NCI-H446 treated with DMSO at 0.1 percent for 48 hours (cell line): ENCODE results near the gene ZNF506.
A peak's percentile ranks its signal among the peaks of the same experiment; 100 is the strongest.
"Not testable (repeated sequence)": the region's sequence is repeated elsewhere in the genome, so short reads cannot be mapped to it uniquely, and the experiment has no call there.

Experiments used
- DNase-seq: peaks from one replicate; lab custom pipeline; 2025; lab: John Stamatoyannopoulos, UW

Gene ZNF506

GRCh38 chr19:19821366-19821951 is at the start of gene ZNF506:
TSS of gene ZNF506 (minus strand) at chr19:19821750. CDS start at chr19:19821603, 147 bp downstream.
- peak; percentile 75 for DNase-seq

DNA sequence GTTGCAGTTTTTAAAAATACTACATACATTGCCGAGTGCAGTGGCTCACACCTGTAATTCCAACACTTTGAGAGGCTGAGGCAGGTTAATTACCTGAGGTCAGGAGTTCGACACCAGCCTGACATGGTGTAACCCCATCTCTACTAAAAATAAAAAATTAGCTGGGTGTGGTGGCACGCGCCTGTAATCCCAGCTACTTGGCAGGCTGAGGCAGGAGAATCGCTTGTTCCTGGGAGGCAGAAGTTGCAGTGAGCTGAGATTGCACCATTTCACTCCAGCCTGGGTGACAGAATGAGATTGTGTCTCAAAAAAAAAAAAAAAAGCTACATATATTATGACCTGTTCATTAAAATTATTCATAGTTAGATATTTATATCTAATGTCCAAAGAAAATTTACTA is 48.5 kb upstream of the ZNF506 start:
- DNase-seq = not testable (repeated sequence)

- DNase-seq = no peak
These were observed 45.2 kb upstream of the ZNF506 start for GRCh38 chr19:19866611-19867248.

GRCh38 chr19:19865750-19866610 is 44.4 kb upstream of the ZNF506 start, which contains the start of gene ZNF253:
TSS of gene ZNF253 (plus strand) at chr19:19865882. CDS start at chr19:19865997, 115 bp downstream.
- peak; percentile 80 for DNase-seq

GRCh38 chr19:19860756-19861390 is 39.3 kb upstream of the ZNF506 start:
- DNase-seq = no peak

DNA sequence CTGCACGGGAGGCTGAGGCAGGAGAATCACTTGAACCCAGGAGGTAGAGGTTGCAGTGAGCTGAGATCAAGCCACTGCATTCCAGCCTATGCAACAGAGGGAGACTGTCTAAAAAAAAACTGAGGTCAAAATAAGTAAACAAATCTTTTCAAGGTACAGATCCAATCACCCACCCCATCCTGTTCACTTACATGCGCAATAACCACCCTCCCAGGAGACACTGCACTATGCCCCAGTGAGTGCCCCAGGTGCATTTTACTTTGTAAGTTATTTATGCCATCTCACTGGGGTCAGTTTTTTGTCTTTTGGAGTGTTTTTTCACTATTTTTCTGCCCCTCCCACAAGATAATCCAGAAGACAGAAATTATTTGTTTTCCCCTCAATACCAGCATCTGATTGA is 37.2 kb upstream of the ZNF506 start:
- DNase-seq = no peak

GRCh38 chr19:19851740-19852139 is 30.2 kb upstream of the ZNF506 start:
- not testable (repeated sequence) for DNase-seq

- no peak for DNase-seq
These were observed 27.5 kb upstream of the ZNF506 start for GRCh38 chr19:19849056-19849455.

- DNase-seq = no peak
These were observed 26.2 kb upstream of the ZNF506 start for GRCh38 chr19:19847781-19848180.

DNA sequence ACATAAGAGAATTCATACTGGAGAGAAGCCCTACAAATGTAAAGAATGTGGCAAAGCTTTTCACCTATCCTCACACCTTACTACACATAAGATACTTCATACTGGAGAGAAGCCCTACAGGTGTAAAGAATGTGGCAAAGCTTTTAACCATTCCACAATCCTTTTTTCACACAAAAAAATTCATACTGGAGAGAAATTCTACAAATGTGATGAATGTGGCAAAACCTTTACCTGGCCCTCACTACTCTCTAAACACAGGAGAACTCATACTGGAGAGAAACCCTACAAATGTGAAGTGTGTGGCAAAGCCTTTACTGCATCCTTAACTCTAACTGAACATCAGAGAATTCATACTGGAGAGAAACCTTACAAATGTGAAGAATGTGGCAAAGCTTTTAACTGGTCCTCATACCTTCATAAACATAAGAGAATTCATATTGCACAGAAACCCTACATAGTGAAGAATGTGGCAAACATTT is 14.0 kb upstream of the ZNF506 start:
- no peak for DNase-seq

DNA sequence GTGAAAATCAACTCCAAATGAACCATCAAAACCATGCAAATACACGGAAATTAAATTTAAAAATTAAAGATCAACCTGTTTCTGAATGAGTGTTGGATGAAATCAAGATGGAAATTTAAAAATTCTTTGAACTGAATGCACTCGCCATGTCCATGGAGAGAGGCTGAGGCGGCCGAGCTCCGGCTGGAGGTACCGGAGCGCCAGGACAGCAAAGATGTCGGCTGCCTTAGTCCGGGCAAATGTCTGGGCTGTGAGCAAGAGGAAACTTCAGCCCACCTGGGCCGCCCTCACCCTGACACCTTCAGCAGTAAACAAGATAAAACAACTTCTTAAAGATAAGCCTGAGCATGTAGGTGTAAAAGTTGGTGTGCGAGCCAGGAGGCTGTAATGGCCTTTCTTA is 5.3 kb upstream of the ZNF506 start:
- DNase-seq = no peak

DNA sequence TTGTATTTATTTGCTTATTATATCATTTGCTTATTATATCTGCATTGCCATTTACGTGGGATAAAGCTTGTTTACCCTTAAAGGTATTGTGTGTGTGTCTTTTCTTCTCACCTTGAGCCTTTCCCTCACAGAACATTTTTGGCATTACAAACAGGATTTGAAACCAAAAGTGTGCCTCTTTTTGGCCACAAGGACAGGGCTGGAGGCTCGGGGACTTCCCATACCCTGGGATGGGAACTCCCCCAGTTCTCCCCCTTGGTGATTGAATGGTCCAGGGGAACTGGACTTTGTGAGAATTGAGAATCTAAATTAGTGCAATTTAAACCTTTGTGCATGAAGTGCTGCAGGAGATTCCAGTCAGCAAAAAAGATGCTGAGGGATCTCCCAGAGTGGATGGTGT is 2.4 kb upstream of the ZNF506 start:
- no peak for DNase-seq

GRCh38 chr19:19821976-19822375 is 426 bp upstream of the ZNF506 start:
- not testable (repeated sequence) for DNase-seq

GRCh38 chr19:19820774-19821320 is 703 bp downstream of the ZNF506 start:
- no peak for DNase-seq

DNA sequence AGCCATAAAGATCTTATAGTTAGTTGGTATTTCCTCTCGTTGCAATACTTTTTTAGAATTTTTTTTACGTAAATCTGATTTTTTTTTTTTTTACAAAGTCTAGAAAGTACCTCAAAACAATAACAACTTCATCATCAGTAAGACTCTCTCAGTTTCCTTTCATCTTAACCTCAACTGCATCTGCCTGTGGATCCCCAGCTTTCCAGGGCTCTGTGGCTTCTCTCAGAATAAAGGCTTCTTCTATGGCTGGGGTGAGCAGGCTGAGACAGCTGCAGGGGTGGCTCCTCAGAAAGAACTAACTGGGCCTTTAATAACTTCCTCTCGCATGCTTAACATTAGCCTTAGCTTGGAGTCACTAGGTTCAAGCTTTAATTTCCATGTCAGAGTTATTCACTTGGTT is 4.2 kb downstream of the ZNF506 start:
- no peak for DNase-seq

DNA sequence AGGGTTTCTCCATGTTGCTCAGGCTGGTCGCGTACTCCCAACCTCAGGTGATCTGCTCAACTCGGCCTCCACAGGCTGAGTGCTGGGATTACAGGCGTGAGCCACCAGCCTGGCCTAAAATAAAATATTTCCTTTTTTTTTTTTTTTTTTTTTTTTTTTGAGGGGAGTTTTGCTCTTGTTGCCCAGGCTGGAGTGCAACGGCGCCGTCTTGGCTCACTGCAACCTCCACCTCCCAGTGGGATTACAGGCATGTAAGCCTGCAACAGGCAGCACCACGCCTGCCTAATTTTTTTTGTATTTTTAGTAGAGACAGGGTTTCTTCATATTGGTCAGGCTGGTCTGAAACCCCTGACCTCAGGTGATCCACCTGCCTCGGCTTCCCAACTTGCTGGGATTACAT is 4.9 kb downstream of the ZNF506 start:
- no peak for DNase-seq

- not testable (repeated sequence) for DNase-seq
These were observed 9.6 kb downstream of the ZNF506 start for GRCh38 chr19:19811999-19812398.

DNA sequence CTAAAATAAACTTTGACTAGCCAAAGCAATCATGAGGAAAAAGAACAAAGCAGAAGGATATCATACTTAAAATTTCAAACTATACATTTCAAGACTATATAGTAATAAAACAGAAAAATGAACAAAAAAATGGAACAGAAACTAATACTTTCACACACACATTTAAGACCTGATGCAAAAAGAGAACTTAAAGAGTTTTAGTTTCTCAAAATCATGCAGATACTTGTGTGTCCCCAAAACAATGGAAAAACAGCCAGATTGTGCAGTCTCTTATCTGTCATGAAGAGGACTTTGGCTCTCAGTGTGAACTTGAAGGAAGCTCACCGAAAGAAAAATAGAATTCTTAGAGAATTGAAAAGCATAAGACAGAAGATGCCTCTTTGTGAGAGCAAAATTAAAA is 16.1 kb downstream of the ZNF506 start:
- DNase-seq = no peak

DNA sequence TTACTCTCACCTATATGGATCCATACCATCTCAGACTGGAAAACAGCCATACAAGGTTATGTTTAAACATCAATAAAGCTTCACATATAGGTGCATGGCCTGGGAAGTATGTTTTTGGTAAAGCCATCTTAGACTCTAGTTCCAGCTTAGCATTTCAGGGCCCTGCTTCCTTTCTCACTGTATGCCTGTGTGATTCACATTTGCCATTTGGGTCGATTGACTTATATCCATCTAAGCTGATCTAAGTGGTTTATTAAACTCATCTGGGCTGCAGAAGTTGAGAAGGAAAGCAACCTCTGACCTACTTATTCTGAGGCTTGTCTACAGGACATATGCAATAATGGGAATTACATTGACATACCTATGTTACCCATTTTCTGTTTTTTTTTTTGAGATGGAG is 33.5 kb downstream of the ZNF506 start:
- DNase-seq = no peak

DNA sequence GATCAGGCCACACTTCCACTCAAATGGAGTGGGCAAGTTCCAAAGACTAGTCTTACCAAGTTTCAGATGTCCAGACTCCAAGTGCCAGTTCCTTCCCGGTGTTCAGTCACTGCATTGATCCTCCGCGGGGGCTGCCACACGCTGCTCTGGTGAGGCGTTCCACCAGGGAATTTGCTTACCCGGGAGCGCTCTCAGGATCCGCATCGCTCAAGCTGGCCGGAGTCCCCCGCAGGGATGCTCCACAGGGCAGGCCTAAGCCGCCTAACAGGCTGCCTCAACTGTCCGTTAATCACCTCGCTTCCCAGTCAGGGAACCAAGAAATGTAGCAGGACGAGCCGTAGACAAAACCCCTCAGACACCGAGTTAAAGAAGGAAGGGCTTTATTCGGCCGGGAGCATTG is 36.1 kb downstream of the ZNF506 start:
- DNase-seq = not testable (repeated sequence)

DNA sequence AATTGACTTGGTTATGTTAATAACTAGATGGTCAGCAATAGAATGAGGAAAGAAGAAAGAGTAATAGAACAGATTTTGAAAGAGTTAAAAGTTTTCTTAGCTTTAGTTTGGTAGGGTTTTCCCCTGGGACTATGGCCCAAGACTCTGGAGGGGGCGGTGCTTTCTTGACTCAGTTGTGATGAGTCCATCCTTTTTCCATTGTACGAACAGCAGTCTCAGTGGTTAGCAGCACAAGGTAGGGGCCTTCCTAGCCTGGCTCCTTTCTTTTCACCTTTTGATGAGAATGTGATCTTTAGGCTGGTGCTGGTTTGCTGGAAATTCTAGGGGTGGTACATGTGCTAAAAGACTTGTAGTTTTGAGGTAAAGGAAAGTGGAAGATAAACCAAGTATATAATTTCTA is 38.8 kb downstream of the ZNF506 start:
- no peak for DNase-seq

DNA sequence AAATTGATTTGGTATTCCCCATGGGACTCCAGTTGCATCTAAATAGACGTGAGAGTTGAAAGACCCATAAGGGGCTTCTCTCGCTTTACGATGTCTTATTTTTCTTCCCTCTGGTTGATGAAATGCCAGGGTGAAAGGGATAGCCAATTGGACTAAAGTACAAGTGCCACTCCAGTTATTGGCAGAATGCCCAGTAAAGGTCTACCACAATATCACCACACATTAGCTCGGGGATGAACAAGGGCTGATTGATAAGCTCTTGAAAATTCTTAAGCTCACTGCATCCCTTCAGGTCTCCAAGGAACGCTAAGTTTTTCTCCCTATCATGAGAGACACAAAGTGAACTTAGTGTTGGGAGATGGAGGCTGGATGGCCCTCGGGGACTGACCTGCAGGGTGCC is 39.8 kb downstream of the ZNF506 start:
- not testable (repeated sequence) for DNase-seq
